Subcutaneous abdominal adipose tissue (tissue), 5 donors: Measurements from ENCODE around the gene USP40.
"Not testable (repeated sequence)": the region's sequence is repeated elsewhere in the genome, so short reads cannot be mapped to it uniquely, and the experiment has no call there.

ENCODE experiments used
- H3K27ac ChIP-seq: one replicate; pipeline ENCODE4 v1.7.0; 2013; ENCODE audit warnings: low read depth, mild to moderate bottlenecking, inconsistent platforms, low read length, moderate library complexity
- H3K27me3 ChIP-seq, 5 donors: one replicate each; pipeline ENCODE4 v1.7.0; 2013; ENCODE audit warnings: low read length in 5 of 5, inconsistent platforms in 1 of 5; ENCODE audit not compliant: control insufficient read depth in 5 of 5, insufficient read depth in 4 of 5
- H3K36me3 ChIP-seq, 5 donors: one replicate each; pipeline ENCODE4 v1.7.0; 2013; ENCODE audit warnings: low read length in 5 of 5; ENCODE audit not compliant: control insufficient read depth in 5 of 5, insufficient read depth in 5 of 5
- H3K4me1 ChIP-seq, 5 donors: one replicate each; pipeline ENCODE4 v1.7.0; 2013; ENCODE audit warnings: low read length in 5 of 5, mild to moderate bottlenecking in 3 of 5, moderate library complexity in 1 of 5; ENCODE audit not compliant: control insufficient read depth in 5 of 5, insufficient read depth in 5 of 5
- H3K4me3 ChIP-seq, 5 donors: one replicate each; pipeline ENCODE4 v1.7.0; 2013; ENCODE audit warnings: low read length in 5 of 5, low read depth in 1 of 5
- H3K9ac ChIP-seq, 5 donors: one replicate each; pipeline ENCODE4 v1.7.0; 2013; ENCODE audit warnings: low read length in 5 of 5, mild to moderate bottlenecking in 4 of 5, moderate library complexity in 3 of 5
- H3K9me3 ChIP-seq, 5 donors: one replicate each; pipeline ENCODE4 v1.7.0; 2013; ENCODE audit warnings: low read length in 5 of 5; ENCODE audit not compliant: control insufficient read depth in 5 of 5
- donor health status: healthy.
- donor health status: healthy.
- donor health status: healthy.
- donor health status: healthy.
- donor health status: healthy.

The USP40 gene

DNA sequence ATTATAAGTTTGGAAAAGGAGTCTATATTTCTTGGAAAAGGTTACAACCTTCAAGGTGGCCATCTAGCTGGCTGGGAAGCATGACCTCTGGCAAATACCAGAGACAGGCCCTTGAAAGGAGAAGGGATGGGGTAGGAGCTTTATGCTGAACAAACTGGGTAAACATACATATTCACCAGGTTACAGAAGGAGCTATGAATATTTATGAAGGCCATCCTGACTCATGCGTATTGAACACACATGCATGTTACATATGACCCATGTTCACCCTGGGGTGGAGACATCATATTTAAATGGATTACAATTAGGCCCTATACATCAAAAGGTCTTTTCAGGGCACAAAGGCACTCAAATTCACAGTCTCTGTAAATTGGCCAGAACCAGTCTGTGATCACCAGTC is 26.1 kb upstream of the USP40 start:
- not testable (repeated sequence) for H3K27me3 ChIP-seq, H3K36me3 ChIP-seq, H3K27ac ChIP-seq, H3K4me3 ChIP-seq, H3K9ac ChIP-seq, H3K4me1 ChIP-seq, H3K9me3 ChIP-seq

DNA sequence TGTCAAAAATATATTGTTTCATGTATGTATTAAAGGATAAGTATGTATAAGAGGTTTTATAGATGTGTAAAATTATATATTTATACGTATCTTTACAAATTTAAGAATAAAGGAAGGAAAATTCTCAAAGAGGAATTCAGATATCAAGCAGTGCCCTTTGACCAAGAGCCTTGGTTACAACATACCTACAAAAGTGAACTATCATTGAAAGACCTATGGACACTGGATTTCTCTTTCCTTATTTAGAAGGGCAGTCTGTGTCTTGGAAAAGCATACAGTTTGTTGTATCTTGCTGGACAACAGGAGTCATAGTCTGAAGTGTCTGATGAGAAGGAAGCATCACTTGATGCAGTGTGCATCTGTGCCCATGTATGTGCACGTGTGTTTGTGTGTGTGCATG is 21.8 kb upstream of the USP40 start:
- Histone ChIP-seq H3K27ac (no peak overlapping the region), H3K9me3 (no peaks in the 10 kb centered on the region), H3K4me3 (no peak overlapping the region)

DNA sequence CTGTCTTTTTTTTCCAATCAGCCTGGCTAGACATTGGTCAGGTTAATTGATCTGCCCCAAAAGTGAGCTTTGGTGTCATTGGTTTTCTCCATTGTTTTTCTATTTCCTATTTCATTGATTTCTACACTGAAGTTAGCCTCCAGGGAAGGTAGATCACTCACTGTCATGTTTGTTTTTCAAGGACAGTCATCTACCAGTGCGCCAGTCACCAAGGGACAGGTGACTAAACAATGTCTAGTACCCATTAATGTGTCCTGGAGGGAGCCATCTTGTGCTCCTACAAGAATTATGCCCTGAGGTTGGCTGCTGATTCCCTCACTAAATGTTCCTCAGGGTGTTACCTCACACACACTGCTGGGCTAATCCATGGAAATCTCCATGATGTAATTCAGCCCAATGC is 17.6 kb upstream of the USP40 start:
- H3K27me3 ChIP-seq: peaks cover 0 to 3% (median 0%) of the 10 kb centered on the region in 5 donors
- H3K36me3 ChIP-seq: no peaks in the 10 kb centered on the region
- no peaks in the 10 kb centered on the region for H3K9me3 ChIP-seq
- no peaks in the 10 kb centered on the region for H3K4me1 ChIP-seq
- no peak overlapping the region for H3K27ac ChIP-seq
- H3K4me3 ChIP-seq: no peak overlapping the region
- no peak overlapping the region for H3K9ac ChIP-seq

More for the DNA sequence above, 21.8 kb upstream of the USP40 start:
- Histone ChIP-seq H3K27me3 (peaks cover 0 to 3% (median 0%) of the 10 kb centered on the region in 5 donors), H3K9ac (no peak overlapping the region), H3K4me1 (no peaks in the 10 kb centered on the region), H3K36me3 (no peaks in the 10 kb centered on the region)

DNA sequence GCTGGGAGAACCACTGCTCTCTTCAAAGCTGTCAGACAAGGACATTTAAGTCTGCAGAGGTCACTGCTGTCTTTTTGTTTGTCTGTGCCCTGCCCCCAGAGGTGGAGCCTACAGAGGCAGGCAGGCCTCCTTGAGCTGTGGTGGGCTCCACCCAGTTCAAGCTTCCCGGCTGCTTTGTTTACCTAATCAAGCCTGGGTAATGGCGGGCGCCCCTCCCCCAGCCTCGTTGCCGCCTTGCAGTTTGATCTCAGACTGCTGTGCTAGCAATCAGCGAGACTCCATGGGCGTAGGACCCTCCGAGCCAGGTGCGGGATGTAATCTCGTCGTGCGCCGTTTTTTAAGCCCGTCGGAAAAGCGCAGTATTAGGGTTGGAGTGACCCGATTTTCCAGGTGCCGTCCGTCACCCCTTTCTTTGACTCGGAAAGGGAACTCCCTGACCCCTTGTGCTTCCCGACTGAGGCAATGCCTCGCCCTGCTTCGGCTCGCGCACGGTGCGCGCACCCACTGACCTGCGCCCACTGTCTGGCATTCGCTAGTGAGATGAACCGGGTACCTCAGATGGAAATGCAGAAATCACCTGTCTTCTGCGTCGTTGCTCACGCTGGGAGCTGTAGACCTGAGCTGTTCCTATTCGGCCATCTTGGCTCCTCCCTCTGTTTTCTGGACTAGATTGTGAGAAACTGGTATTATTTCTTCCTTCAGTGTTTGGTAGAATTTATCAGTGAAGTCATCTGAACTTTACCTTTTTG is 16.8 kb upstream of the USP40 start:
- not testable (repeated sequence) for H3K4me3 ChIP-seq, H3K9me3 ChIP-seq, H3K4me1 ChIP-seq, H3K36me3 ChIP-seq, H3K27ac ChIP-seq, H3K27me3 ChIP-seq, H3K9ac ChIP-seq

DNA sequence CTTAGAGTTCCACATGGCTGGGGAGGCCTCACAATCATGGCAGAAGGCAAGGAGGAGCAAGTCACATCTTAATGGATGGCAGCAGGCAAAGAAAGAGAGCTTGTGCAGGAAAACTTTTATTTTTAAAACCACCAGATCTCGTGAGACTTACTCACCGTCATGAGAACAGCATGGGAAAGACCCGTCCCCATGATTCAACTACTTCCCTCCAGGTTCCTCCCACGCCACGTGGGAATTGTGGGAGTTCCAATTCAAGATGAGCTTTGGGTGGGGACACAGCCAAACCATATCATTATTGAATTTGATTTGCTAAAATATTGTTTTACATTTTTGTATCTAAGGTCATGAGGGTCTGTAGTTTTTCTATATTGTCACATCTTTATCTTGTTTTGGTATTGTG is 10.8 kb upstream of the USP40 start:
- not testable (repeated sequence) for H3K9me3 ChIP-seq, H3K36me3 ChIP-seq, H3K4me3 ChIP-seq, H3K27ac ChIP-seq, H3K27me3 ChIP-seq, H3K9ac ChIP-seq, H3K4me1 ChIP-seq

DNA sequence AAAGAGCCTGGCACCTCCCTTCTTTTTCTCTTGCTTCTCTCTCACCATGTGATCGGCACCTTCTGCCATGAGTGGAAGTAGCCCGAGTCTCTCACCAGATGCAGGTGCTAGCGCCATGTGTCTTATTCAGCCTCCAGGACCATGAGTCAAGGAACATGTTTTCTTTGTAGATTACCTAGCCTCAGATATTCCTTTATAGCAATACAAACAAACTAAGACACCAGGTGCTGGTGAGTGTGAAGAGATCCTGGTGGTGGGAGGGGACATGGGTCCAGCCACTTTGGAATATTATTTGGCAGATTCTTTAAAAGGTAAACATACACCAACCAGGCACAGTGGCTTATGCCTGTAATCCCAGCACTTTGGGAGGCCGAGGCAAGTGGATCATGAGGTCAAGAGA is 5.9 kb upstream of the USP40 start:
- Histone ChIP-seq H3K36me3 (no peaks in the 10 kb centered on the region), H3K9me3 (no peaks in the 10 kb centered on the region), H3K27ac (no peak overlapping the region), H3K4me1 (no peaks in the 10 kb centered on the region), H3K4me3 (no peak overlapping the region), H3K9ac (no peak overlapping the region), H3K27me3 (no peaks in the 10 kb centered on the region)

DNA sequence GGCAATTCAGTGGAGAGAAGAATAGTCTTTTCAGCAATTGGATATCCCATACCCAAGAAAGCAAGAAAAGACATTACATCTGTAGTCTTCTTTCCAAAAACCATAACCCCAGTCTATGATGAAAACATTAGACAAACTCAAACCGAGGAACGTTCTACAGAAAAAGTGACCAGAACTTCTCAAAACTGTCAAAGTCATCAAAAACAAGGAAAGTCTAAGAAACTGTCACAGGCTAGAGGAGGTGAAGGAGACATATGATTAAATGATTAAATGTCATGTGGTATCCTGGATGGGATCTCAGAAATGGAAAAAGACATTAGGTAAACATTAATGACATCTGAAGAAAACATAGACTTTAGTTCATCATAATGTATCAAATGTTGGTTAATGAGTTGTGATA is 4.9 kb upstream of the USP40 start:
- Histone ChIP-seq H3K9me3 (no peaks in the 10 kb centered on the region), H3K36me3 (no peaks in the 10 kb centered on the region), H3K4me1 (no peaks in the 10 kb centered on the region), H3K4me3 (no peak overlapping the region), H3K27ac (no peak overlapping the region), H3K27me3 (no peaks in the 10 kb centered on the region), H3K9ac (no peak overlapping the region)

DNA sequence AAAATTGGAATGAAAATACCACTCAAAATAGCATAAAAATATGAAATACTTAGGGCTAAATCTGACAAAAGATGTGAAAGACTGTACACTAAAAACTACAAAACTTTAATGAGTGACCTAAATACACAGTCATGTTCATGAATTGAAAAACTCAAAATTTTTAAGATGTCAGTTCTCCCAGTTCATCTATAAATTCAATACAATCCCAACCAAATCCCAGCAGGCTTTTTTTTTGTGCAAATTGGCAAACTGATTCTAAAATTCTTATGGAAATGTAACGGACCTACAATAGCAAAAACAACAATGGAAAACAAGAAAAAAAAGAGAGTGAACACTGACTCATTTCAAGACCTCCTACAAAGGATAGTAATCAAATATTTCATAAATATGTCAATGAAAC is 4.4 kb upstream of the USP40 start:
- Histone ChIP-seq H3K4me1 (no peaks in the 10 kb centered on the region), H3K27ac (no peak overlapping the region)

DNA sequence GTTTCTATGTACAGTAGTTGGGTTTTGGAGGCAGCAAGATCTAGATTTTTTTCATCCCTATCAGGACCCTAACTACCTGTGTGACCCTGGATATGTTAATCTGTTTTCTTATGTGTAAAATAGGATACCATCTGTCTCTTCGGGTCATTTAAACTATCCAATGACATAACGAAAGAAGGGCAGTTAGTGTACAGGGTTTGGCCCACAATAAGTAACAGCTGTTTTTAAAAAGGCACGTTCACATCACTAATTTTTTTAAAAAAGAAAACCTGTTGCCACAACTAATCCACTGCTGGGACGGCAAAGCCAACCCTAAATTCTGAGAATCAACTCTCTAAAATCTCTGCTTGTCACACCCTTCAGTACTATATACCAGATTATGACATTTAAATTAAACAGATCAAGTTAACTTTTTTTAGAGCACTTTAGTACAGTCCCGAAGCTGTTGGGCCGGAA is 869 bp downstream of the USP40 start:
- Histone ChIP-seq H3K4me1 (peaks cover 0 to 22% (median 8%) of the 10 kb centered on the region in 5 donors), H3K9me3 (no peaks in the 10 kb centered on the region), H3K36me3 (peaks cover 0 to 2% (median 0%) of the 10 kb centered on the region in 5 donors), H3K4me3 (peak overlapping the region; percentile 49 to 98 (median 94)), H3K27me3 (no peaks in the 10 kb centered on the region), H3K9ac (peak overlapping the region; percentile 76 to 99 (median 97)), H3K27ac (peak overlapping the region; percentile 98)

More for the DNA sequence above, 4.4 kb upstream of the USP40 start:
- no peak overlapping the region for H3K9ac ChIP-seq
- no peaks in the 10 kb centered on the region for H3K36me3 ChIP-seq
- H3K4me3 ChIP-seq: no peak overlapping the region
- H3K27me3 ChIP-seq: no peaks in the 10 kb centered on the region
- no peaks in the 10 kb centered on the region for H3K9me3 ChIP-seq

DNA sequence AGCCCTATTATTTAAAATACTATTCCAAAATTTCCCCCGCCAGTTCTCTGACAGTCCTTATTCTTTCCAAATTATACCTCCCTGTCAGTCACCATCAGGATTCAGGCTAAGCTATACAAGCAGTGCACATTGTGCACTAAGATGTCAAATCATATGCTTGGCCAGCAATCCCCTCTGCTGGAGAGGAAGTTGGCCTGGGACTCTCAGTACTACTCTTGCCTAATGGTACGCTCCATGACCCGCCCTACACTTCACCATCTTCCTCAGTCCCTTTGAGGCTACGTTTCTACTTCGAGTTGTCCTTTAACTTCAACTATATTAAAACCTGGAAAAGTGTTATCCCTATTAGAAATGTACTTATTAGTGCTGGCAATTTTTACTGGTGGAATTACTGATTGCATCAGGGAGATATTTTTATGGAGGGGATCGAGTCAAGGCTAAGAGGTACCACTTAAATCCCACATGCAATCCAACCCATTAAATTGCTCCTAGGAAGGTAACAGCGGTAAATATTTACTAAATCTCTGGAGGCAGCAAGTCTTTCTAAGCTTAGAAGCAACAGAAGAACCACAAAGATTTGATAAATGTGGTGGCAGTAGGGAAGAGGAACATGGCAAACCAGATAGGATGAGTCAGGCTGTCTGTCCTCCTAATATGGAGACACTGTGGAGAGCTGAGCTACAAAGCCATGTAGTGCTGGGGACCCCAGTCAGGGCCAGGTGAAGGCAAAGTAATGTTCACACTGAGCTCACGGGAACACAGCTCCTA is 2.7 kb downstream of the USP40 start:
- Histone ChIP-seq H3K9ac (peak overlapping the region in 1 of 5 donors; percentile 40), H3K27me3 (no peaks in the 10 kb centered on the region), H3K9me3 (no peaks in the 10 kb centered on the region), H3K36me3 (peaks cover 9 to 14% (median 9%) of the 10 kb centered on the region in 5 donors), H3K4me3 (no peak overlapping the region), H3K4me1 (peaks cover 0 to 22% (median 8%) of the 10 kb centered on the region in 5 donors), H3K27ac (no peak overlapping the region)
